ENCODE measurements around the gene KRTAP10-12. TPM values are rescaled to one million over a fixed set of nuclear protein-coding genes. Genes with fewer than 3 reads are reported as not detected.

The KRTAP10-12 gene
- total and polyA plus RNA-seq, 10 donors, result not detected

DNA sequence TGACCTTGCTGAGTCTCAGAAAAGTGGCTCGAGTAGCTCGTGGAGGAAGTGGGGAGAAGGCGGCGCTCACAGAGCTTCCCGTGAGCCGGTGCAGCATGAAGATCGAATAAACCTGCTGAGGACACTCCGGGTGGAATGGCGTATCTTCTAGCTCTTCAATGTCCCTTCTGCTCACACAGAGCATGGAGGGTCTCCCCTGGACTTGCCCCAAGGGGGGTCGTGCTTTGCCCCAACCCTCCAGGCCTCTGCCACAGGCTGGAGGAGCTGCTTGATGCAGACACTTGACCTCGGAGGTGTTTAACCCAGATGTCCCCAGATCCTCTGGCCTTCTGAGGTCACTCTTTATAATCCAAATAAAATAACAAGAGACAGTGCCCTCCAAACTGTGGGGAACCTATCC lies 2.2 kb upstream of the KRTAP10-12 start:
- Histone ChIP-seq H3K27me3 (replicated peaks in 1 of 7) (peaks cover 0 to 37% (median 26%) of the 10 kb centered on the region in 7 donors), H3K4me1 (no peaks in the 10 kb centered on the region), H3K36me3 (no peaks in the 10 kb centered on the region), H3K4me3 (no peak overlapping the region), H3K9me3 (peaks cover 0 to 28% (median 21%) of the 10 kb centered on the region in 8 donors), H3K27ac (no peak overlapping the region)
- no peak for DNase-seq
- WGBS, 5 donors, result 60 to 66% (median 62%) methylated on average over 11 of the region's 11 CpGs
- TF ChIP-seq POLR2A (IDR thresholded peaks at IDR 0.05), result no peak
- TF ChIP-seq, protein P1, sequence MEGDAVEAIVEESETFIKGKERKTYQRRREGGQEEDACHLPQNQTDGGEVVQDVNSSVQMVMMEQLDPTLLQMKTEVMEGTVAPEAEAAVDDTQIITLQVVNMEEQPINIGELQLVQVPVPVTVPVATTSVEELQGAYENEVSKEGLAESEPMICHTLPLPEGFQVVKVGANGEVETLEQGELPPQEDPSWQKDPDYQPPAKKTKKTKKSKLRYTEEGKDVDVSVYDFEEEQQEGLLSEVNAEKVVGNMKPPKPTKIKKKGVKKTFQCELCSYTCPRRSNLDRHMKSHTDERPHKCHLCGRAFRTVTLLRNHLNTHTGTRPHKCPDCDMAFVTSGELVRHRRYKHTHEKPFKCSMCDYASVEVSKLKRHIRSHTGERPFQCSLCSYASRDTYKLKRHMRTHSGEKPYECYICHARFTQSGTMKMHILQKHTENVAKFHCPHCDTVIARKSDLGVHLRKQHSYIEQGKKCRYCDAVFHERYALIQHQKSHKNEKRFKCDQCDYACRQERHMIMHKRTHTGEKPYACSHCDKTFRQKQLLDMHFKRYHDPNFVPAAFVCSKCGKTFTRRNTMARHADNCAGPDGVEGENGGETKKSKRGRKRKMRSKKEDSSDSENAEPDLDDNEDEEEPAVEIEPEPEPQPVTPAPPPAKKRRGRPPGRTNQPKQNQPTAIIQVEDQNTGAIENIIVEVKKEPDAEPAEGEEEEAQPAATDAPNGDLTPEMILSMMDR (IDR thresholded peaks at IDR 0.05 in 8 of 11, conservative IDR thresholded peaks at IDR 0.05 in 3 of 11), result no peak
- TF ChIP-seq POLR2AphosphoS5 (IDR thresholded peaks at IDR 0.05), result no peak
- intact Hi-C loops (cut with DNase I; ENCODE audit: low total_unique reads), result no loop called here

DNA sequence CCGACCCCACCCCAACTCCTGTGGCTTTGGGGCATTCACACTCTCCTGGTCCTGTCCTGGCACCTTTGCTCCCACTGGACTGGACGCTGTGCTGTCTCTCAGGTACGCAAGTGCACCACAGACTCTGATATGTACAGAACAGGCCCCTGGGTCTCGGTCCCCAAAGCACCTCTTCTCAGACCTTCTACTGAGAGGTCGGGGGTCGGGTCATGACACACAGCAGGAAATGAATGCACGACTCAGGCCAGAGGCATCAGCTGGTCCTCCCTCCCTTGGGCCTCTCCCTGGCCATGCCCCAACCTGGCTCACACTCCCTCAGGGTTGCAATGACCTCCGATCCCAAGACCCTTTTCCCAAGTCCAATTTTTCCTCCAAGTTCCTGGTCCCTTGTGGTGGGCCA lies 1.8 kb upstream of the KRTAP10-12 start:
- no peaks in the 10 kb centered on the region for H3K4me1 ChIP-seq
- peaks cover 0 to 41% (median 30%) of the 10 kb centered on the region in 7 donors for H3K27me3 ChIP-seq (replicated peaks in 1 of 7)
- intact Hi-C loops (cut with DNase I; ENCODE audit: low total_unique reads), result no loop called here
- 63 to 75% (median 71%) methylated on average over 5 to 8 of the region's 8 CpGs for WGBS, 5 donors
- no peak overlapping the region for H3K27ac ChIP-seq
- H3K4me3 ChIP-seq, result no peak overlapping the region
- H3K36me3 ChIP-seq, result no peaks in the 10 kb centered on the region
- TF ChIP-seq, protein P1 (IDR thresholded peaks at IDR 0.05 in 8 of 11, conservative IDR thresholded peaks at IDR 0.05 in 3 of 11), result no peak
- TF ChIP-seq POLR2AphosphoS5 (IDR thresholded peaks at IDR 0.05) (no peak), POLR2A (IDR thresholded peaks at IDR 0.05) (no peak)
- peaks cover 0 to 28% (median 21%) of the 10 kb centered on the region in 8 donors for H3K9me3 ChIP-seq
- DNase-seq, result no peak

DNA sequence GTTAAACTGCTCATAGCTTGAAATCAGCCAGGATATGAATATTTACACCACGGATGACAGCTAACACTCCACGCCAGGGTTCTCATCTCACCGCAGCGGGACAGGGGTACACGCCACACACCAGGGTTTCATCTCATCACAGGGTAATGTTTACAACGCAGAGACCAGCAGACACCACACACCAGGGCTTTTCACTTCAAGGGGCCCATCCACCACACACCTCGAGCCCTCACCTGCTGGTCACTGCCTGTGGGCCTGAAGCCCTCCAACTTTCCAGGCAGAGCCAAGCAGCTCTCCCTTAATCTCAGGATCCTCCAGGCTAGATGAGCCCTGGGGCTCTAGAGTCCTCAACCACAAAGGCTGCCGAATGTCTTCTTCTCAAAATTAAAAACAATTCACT lies 1.3 kb upstream of the KRTAP10-12 start:
- 81 to 86% (median 82%) methylated on average over 8 of the region's 8 CpGs for WGBS, 5 donors
- intact Hi-C loops (cut with DNase I; ENCODE audit: low total_unique reads), result no loop called here
- no peak overlapping the region for H3K4me3 ChIP-seq

DNA sequence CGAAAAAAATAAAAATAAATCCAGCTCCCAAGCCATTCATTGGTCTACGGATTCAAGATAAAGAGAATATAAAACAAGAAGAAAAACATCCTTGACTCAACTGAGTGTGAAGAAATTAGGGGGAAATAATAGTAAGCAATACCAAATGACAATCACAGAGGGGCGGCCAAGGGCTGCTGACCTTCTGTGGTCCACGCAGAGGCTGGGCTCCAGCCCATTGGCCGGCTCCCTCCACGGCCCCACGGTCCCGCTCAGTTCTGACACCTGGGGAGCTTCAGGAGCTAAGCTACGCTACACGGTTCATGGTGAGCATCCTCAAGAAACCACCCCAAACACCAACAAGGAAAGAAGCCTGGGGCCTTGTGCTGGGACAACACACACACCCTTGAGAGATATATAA lies 400 bp upstream of the KRTAP10-12 start:
- Histone ChIP-seq H3K9me3 (peaks cover 0 to 28% (median 21%) of the 10 kb centered on the region in 8 donors), H3K27me3 (replicated peaks in 1 of 7) (peaks cover 0 to 55% (median 44%) of the 10 kb centered on the region in 7 donors), H3K36me3 (no peaks in the 10 kb centered on the region), H3K27ac (no peak overlapping the region), H3K4me1 (no peaks in the 10 kb centered on the region), H3K4me3 (no peak overlapping the region)
- intact Hi-C loops (cut with DNase I; ENCODE audit: low total_unique reads), result no loop called here
- no peak for DNase-seq
- 72 to 78% (median 74%) methylated on average over 10 of the region's 10 CpGs for WGBS, 5 donors
- TF ChIP-seq POLR2AphosphoS5 (IDR thresholded peaks at IDR 0.05) (no peak), POLR2A (IDR thresholded peaks at IDR 0.05) (no peak)
- TF ChIP-seq, protein P1 (IDR thresholded peaks at IDR 0.05 in 8 of 11, conservative IDR thresholded peaks at IDR 0.05 in 3 of 11), result no peak

More for the DNA sequence above, 1.3 kb upstream of the KRTAP10-12 start:
- H3K27me3 ChIP-seq (replicated peaks in 1 of 7), result peaks cover 0 to 46% (median 35%) of the 10 kb centered on the region in 7 donors
- H3K36me3 ChIP-seq, result no peaks in the 10 kb centered on the region
- H3K9me3 ChIP-seq, result peaks cover 0 to 28% (median 21%) of the 10 kb centered on the region in 8 donors
- H3K4me1 ChIP-seq, result no peaks in the 10 kb centered on the region
- H3K27ac ChIP-seq, result no peak overlapping the region
- DNase-seq, result no peak
- TF ChIP-seq, protein P1 (IDR thresholded peaks at IDR 0.05 in 8 of 11, conservative IDR thresholded peaks at IDR 0.05 in 3 of 11), result no peak
- TF ChIP-seq POLR2AphosphoS5 (IDR thresholded peaks at IDR 0.05) (no peak), POLR2A (IDR thresholded peaks at IDR 0.05) (no peak)

Data from spleen (tissue), 11 donors.